DOHH2 (cell line): ENCODE measurements around the gene MRPS18A.
A peak's percentile ranks its signal among the peaks of the same experiment; 100 is the strongest.

Experiments used
- H3F3A ChIP-seq: fragments of 200-600 bp; sonication (generic), shearing (Covaris generic); 2 replicates; pipeline ENCODE4 v1.6.0; 2016; ENCODE audit warnings: antibody characterized with exemption, mild to moderate bottlenecking; ENCODE audit not compliant: control insufficient read depth, insufficient read depth
- H3K27ac ChIP-seq: fragments of 200-600 bp; sonication (generic); 2 replicates; pipeline ENCODE4 v1.5.1; 2014; ENCODE audit warnings: low read depth, mild to moderate bottlenecking, low read length, moderate library complexity
- H3K27me3 ChIP-seq: fragments of 200-600 bp; sonication (generic); 2 replicates; pipeline ENCODE4 v1.6.1; 2014; ENCODE audit warnings: mild to moderate bottlenecking, low read length, mixed read lengths; ENCODE audit not compliant: control insufficient read depth
- H3K36me3 ChIP-seq: fragments of 200-600 bp; sonication (generic); 2 replicates; pipeline ENCODE4 v1.6.1; 2014; ENCODE audit warnings: mild to moderate bottlenecking, low read length, moderate library complexity, mixed read lengths; ENCODE audit not compliant: control insufficient read depth
- H3K4me1 ChIP-seq: fragments of 200-600 bp; sonication (generic); 2 replicates; pipeline ENCODE4 v1.6.1; 2014; ENCODE audit warnings: mild to moderate bottlenecking, low read length, mixed read lengths; ENCODE audit not compliant: control insufficient read depth
- H3K4me2 ChIP-seq: fragments of 200-600 bp; sonication (generic); 2 replicates; pipeline ENCODE4 v1.6.0; 2014; ENCODE audit warnings: mild to moderate bottlenecking, low read length, moderate library complexity
- H3K4me3 ChIP-seq: fragments of 200-600 bp; sonication (generic); 2 replicates; pipeline ENCODE4 v1.5.1; 2014; ENCODE audit warnings: mild to moderate bottlenecking, low read length, mixed read lengths
- H3K79me2 ChIP-seq: fragments of 200-600 bp; sonication (generic); 2 replicates; pipeline ENCODE4 v1.6.1; 2014; ENCODE audit warnings: mild to moderate bottlenecking, low read length, mixed read lengths; ENCODE audit not compliant: control insufficient read depth
- H3K9me2 ChIP-seq: fragments of 200-600 bp; sonication (generic); replicated peaks from 2 replicates; pipeline ENCODE4 v1.6.1; 2014; ENCODE audit warnings: mild to moderate bottlenecking, low read length, mixed read lengths; ENCODE audit not compliant: control insufficient read depth
- H3K9me3 ChIP-seq: fragments of 200-600 bp; sonication (generic); 2 replicates; pipeline ENCODE4 v1.6.1; 2014; ENCODE audit warnings: antibody characterized with exemption, low read length, mixed read lengths; ENCODE audit not compliant: control insufficient read depth, insufficient read depth
- H4K20me1 ChIP-seq: fragments of 200-600 bp; sonication (generic); 2 replicates; pipeline ENCODE4 v1.6.0; 2014; ENCODE audit warnings: low read depth, mild to moderate bottlenecking, antibody characterized with exemption, low read length, moderate library complexity; ENCODE audit not compliant: control insufficient read depth, insufficient read depth
- CTCF ChIP-seq: fragments of 200-600 bp; sonication (generic); IDR thresholded peaks from one replicate; pipeline ENCODE4 v1.5.1; 2014; ENCODE audit warnings: antibody characterized with exemption, mild to moderate bottlenecking, low read depth, low read length; ENCODE audit not compliant: poor library complexity, severe bottlenecking
- EZH2phosphoT487 ChIP-seq: fragments of 200-600 bp; sonication (generic); IDR thresholded peaks from 2 replicates; pipeline ENCODE4 v1.6.1; 2017; ENCODE audit warnings: borderline replicate concordance, mild to moderate bottlenecking, antibody characterized with exemption, low read length, moderate library complexity, mixed read lengths

The MRPS18A gene

DNA sequence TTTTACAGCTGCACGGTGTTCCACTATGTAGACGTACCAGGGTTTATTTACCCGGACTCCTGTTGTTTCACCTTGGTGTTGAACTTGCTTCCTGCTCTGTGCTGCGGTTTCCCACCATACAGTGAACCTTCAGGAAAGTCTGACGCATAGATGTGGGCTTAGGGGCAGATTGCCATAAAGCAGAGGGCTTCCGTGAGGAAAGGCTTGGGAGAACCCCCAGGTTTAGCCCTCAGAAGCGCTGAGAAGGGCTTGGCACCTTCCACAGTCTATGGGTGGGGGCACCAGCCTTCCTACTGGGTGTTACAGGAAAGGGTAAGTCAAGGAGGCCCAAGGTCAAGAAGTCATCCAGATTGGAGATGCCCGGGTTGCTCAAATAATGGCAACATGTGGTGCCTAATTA is 19.2 kb upstream of the MRPS18A start:
- no peaks in the 10 kb centered on the region for H3K9me3 ChIP-seq
- H3K79me2 ChIP-seq = no peaks in the 10 kb centered on the region
- H4K20me1 ChIP-seq = no peaks in the 10 kb centered on the region
- H3K27ac ChIP-seq = no peak overlapping the region
- peaks cover 66% of the 10 kb centered on the region for H3K27me3 ChIP-seq
- peak overlapping the region; percentile 56 for H3K4me3 ChIP-seq
- H3K36me3 ChIP-seq = no peaks in the 10 kb centered on the region
- H3K9me2 ChIP-seq = no peaks in the 10 kb centered on the region
- H3K4me1 ChIP-seq = peaks cover 60% of the 10 kb centered on the region
- no peak for TF ChIP-seq CTCF
- TF ChIP-seq EZH2phosphoT487 = no peak
- H3F3A ChIP-seq = peaks cover 16% of the 10 kb centered on the region
- H3K4me2 ChIP-seq = peak overlapping the region; percentile 83

- no peaks in the 10 kb centered on the region for H3K9me2 ChIP-seq
- peak overlapping the region; percentile 56 for H3K4me3 ChIP-seq
- H3K4me1 ChIP-seq = peaks cover 60% of the 10 kb centered on the region
- no peaks in the 10 kb centered on the region for H4K20me1 ChIP-seq
- H3K79me2 ChIP-seq = no peaks in the 10 kb centered on the region
- peaks cover 64% of the 10 kb centered on the region for H3K27me3 ChIP-seq
- peaks cover 16% of the 10 kb centered on the region for H3F3A ChIP-seq
- no peaks in the 10 kb centered on the region for H3K9me3 ChIP-seq
- H3K27ac ChIP-seq = no peak overlapping the region
- no peaks in the 10 kb centered on the region for H3K36me3 ChIP-seq
- TF ChIP-seq CTCF (no peak), EZH2phosphoT487 (no peak)
- peak overlapping the region; percentile 83 for H3K4me2 ChIP-seq
Measured at GRCh38 chr6:43705996-43706395, 18.4 kb upstream of the MRPS18A start.

DNA sequence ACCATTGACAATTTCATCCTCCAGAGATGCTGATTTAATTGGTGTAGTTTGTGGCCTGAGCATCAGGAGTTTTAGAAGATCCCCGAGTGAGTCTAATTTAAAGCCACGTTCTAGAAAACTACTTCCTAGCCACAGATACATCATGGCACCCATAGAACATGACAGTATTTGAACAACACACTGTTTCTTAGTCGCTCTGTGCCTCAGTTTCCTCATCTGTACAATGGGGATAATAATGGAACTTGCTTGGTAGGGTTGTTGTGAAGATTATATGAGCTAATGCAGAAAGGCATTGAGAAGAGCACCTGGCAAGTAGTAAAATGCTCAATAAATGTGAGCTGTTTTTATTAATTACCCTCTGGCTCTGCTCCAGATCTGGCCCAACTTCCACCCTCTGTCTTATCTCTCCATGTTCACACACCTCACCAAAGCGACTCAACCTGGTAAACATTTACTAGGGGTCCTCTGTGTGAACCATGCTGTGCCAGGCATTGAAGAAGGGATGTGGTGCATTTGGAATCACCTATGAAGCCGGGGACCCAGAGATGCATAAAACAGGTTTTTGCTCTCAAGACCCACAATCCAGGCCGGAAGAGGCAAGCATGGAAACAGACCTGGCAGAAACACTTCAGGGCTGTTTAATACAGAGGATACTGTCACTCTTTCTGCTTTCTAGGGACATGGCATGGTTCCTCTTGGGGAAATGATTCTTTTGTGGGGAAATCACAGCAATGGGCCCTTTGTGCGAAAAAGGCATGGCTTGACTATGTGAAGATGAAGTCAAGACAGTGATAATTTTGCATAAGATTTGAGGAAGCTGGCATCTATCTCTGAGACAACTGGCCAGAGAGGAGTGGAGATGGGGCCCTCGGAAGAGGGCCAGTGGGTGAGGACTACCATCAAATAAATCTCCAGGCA is 16.2 kb upstream of the MRPS18A start:
- Histone ChIP-seq H3K9me3 (no peaks in the 10 kb centered on the region), H3K79me2 (no peaks in the 10 kb centered on the region), H3F3A (peaks cover 16% of the 10 kb centered on the region), H3K27ac (no peak overlapping the region), H3K4me1 (peaks cover 60% of the 10 kb centered on the region), H3K27me3 (peaks cover 61% of the 10 kb centered on the region), H3K4me3 (no peak overlapping the region), H3K36me3 (no peaks in the 10 kb centered on the region), H3K9me2 (no peaks in the 10 kb centered on the region), H4K20me1 (no peaks in the 10 kb centered on the region), H3K4me2 (peak overlapping the region; percentile 29)
- TF ChIP-seq EZH2phosphoT487 (no peak), CTCF (no peak)
